MCF 10A (cell line): Measurements from ENCODE around the gene KRTAP9-8. TPM values are rescaled to one million over a fixed set of nuclear protein-coding genes. Genes with fewer than 3 reads are reported as not detected.

Experiments used
- BruUV-seq: library from RNA; stranded (reverse); fragments of 400-500 nt; replicated peaks from 2 replicates; lab custom pipeline; 2021; lab: Mats Ljungman, UMichigan
- CTCF ChIA-PET: fragments of 300-600 bp; sonication (Branson Sonifier 250); formaldehyde crosslinking; extraction: SDS; loops from one replicate; lab custom pipeline; 2021; ENCODE audit warnings: antibody characterized with exemption, inconsistent platforms; lab: Yijun Ruan, JAX
- POLR2A ChIA-PET: fragments of 300-600, 350-650 bp; sonication (Branson Sonifier 250); formaldehyde crosslinking; extraction: SDS; loops from one replicate; lab custom pipeline; 2020; ENCODE audit warnings: antibody characterized with exemption, inconsistent platforms; lab: Yijun Ruan, JAX
- DNase-seq: peaks from one replicate; pipeline ENCODE4 v3.0.0-alpha.2; 2018; ENCODE audit not compliant: unreplicated experiment
- H3K27ac Mint-ChIP-seq: one replicate; pipeline ENCODE4 v1.8.0; 2022; ENCODE audit warnings: mild to moderate bottlenecking, low read depth, mixed read lengths; ENCODE audit not compliant: unreplicated experiment
- H3K27me3 Mint-ChIP-seq: one replicate; pipeline ENCODE4 v1.8.0; 2022; ENCODE audit warnings: mixed read lengths; ENCODE audit not compliant: insufficient read depth, unreplicated experiment
- H3K36me3 Mint-ChIP-seq: one replicate; pipeline ENCODE4 v1.8.0; 2022; ENCODE audit warnings: mild to moderate bottlenecking, moderate library complexity, mixed read lengths; ENCODE audit not compliant: insufficient read depth, unreplicated experiment
- H3K4me1 Mint-ChIP-seq: one replicate; pipeline ENCODE4 v1.8.0; 2022; ENCODE audit warnings: mixed read lengths; ENCODE audit not compliant: insufficient read depth, unreplicated experiment
- H3K4me3 Mint-ChIP-seq: one replicate; pipeline ENCODE4 v1.8.0; 2022; ENCODE audit warnings: mild to moderate bottlenecking, moderate library complexity, mixed read lengths; ENCODE audit not compliant: unreplicated experiment
- H3K9me3 Mint-ChIP-seq: one replicate; pipeline ENCODE4 v1.8.0; 2022; ENCODE audit warnings: mixed read lengths; ENCODE audit not compliant: unreplicated experiment
- intact Hi-C: fragments of 100-400 bp; cut with micrococcal nuclease; formaldehyde crosslinking; loops from 2 replicates; pipeline ENCODE4 v1.14.1; 2022
- total RNA-seq: library from RNA; stranded (reverse); gene quantifications from 2 replicates; pipeline ENCODE4 v1.2.3, GENCODE V29; 2022
- TF ChIP-seq, protein P1 (sequence below): fragments of 200-600 bp; IDR thresholded peaks from one replicate; pipeline ENCODE4 v1.8.0; 2022; ENCODE audit warnings: antibody characterized with exemption, mild to moderate bottlenecking; ENCODE audit not compliant: unreplicated experiment

The KRTAP9-8 gene
- total RNA-seq, 1 experiment from 2014 or later, result not detected

GRCh38 chr17:41199421-41200078, 38.2 kb upstream of the KRTAP9-8 start:
- intact Hi-C loops, result no loop called here
- TF ChIP-seq, protein P1, sequence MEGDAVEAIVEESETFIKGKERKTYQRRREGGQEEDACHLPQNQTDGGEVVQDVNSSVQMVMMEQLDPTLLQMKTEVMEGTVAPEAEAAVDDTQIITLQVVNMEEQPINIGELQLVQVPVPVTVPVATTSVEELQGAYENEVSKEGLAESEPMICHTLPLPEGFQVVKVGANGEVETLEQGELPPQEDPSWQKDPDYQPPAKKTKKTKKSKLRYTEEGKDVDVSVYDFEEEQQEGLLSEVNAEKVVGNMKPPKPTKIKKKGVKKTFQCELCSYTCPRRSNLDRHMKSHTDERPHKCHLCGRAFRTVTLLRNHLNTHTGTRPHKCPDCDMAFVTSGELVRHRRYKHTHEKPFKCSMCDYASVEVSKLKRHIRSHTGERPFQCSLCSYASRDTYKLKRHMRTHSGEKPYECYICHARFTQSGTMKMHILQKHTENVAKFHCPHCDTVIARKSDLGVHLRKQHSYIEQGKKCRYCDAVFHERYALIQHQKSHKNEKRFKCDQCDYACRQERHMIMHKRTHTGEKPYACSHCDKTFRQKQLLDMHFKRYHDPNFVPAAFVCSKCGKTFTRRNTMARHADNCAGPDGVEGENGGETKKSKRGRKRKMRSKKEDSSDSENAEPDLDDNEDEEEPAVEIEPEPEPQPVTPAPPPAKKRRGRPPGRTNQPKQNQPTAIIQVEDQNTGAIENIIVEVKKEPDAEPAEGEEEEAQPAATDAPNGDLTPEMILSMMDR, result no peak

DNA sequence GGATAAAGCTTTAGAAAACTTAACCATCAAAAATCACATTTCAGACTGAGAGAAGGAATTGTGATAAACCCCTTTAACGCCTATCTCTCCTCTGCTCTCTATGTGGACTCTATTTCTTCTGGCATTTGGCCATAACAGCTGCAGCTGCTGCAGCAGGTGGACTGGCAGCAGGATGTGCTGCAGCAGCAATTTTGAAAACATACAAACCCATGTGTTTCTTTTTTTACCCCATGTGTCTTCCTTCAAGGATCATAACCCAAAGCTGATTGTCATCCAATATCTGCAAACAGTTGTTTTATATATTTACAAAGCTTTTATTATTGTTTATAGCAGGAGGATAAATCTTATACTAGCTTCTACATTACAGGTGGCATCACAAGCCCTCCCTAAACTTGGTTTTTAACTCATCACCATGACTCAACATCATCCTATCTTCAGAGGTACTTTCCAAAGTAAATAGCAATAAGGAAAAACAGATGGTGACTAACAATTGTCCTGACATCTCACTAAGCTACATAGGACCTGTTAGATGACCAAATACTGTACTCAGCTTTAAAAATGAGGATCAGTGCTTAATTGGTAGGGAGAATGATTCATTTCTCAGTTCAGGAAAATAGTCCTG, 25.8 kb upstream of the KRTAP9-8 start:
- ChIA-PET CTCF (interaction anchor here (0.6 to 1.1 kb wide), 2 partner anchors 23 to 33 kb away, joined by 3 to 5 read pairs; no protein-coding TSS in a partner anchor), POLR2A (interaction anchor here (0.6 to 1.0 kb wide), 3 partner anchors 24 to 125 kb away, joined by 3 to 4 read pairs (median 4); no protein-coding TSS in a partner anchor)
- Mint-ChIP-seq H3K4me3 (no peak overlapping the region), H3K36me3 (no peaks in the 10 kb centered on the region), H3K27ac (no peak overlapping the region), H3K4me1 (no peaks in the 10 kb centered on the region), H3K27me3 (peaks cover 56% of the 10 kb centered on the region), H3K9me3 (no peaks in the 10 kb centered on the region)
- DNase-seq, result peak; percentile 3
- intact Hi-C loops, result no loop called here
- TF ChIP-seq, protein P1, result no peak
- BruUV-seq, result no TSS peak

More at GRCh38 chr17:41199421-41200078, 38.2 kb upstream of the KRTAP9-8 start:
- Mint-ChIP-seq H3K36me3 (no peaks in the 10 kb centered on the region), H3K4me1 (no peaks in the 10 kb centered on the region), H3K27ac (no peak overlapping the region), H3K9me3 (peaks cover 8% of the 10 kb centered on the region), H3K4me3 (no peak overlapping the region), H3K27me3 (peaks cover 39% of the 10 kb centered on the region)
- no TSS peak for BruUV-seq
- ChIA-PET CTCF (no interaction called here), POLR2A (no interaction called here)
- no peak for DNase-seq

- no peaks in the 10 kb centered on the region for H3K36me3 Mint-ChIP-seq
- ChIA-PET POLR2A (interaction anchor here (0.7 to 1.0 kb wide), 2 partner anchors 25 to 125 kb away, joined by 3 to 4 read pairs; no protein-coding TSS in a partner anchor), CTCF (interaction anchor here (1.1 kb wide), 1 partner anchor 34 kb away, joined by 3 read pairs; no protein-coding TSS in a partner anchor)
Observed at GRCh38 chr17:41212524-41213169, 25.2 kb upstream of the KRTAP9-8 start.

More at GRCh38 chr17:41212524-41213169, 25.2 kb upstream of the KRTAP9-8 start:
- DNase-seq, result no peak
- peaks cover 49% of the 10 kb centered on the region for H3K27me3 Mint-ChIP-seq
- TF ChIP-seq, protein P1, result no peak
- H3K9me3 Mint-ChIP-seq, result no peaks in the 10 kb centered on the region
- H3K4me1 Mint-ChIP-seq, result no peaks in the 10 kb centered on the region
- BruUV-seq, result no TSS peak
- intact Hi-C loops, result no loop called here
- no peak overlapping the region for H3K27ac Mint-ChIP-seq
- H3K4me3 Mint-ChIP-seq, result no peak overlapping the region
